Measurements from ENCODE around the gene TBCD. TPM values are rescaled to one million over a fixed set of nuclear protein-coding genes. Genes with fewer than 3 reads are reported as not detected.

Gene TBCD
- total RNA-seq, 1 donor from 2014 or later, result 31.8 TPM

DNA sequence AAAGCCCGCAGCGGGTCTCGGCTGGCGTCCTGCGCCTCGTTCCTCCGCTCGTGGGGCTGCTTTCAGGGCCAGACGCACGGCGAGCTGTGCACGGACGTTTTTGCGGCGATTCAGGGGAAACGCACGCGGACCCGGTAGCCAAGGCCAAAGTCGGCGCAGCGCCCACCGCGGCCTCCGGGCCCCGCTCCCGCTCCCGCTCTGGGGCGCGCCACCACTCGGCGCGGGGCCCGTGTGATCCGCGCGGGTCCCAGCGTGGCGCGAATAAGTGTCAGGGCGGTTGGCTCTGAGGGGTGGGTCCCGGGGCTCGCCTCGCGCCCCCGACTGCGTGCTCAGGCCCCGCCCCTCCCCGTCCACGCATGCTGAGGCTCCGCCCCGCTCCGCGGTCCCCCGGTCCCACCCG, 694 bp upstream of the TBCD start:
- no peak overlapping the region for H3K4me3 Mint-ChIP-seq (ENCODE audit: unreplicated experiment)
- peak; percentile 6 for DNase-seq (ENCODE audit: low read depth)
- H3K27me3 Mint-ChIP-seq (ENCODE audit: low read depth, unreplicated experiment), result no peaks in the 10 kb centered on the region
- no peaks in the 10 kb centered on the region for H3K36me3 Mint-ChIP-seq (ENCODE audit: low read depth, unreplicated experiment)
- Histone ChIP-seq H3K4me1 (ENCODE audit: insufficient read depth, low read length) (peaks cover 6% of the 10 kb centered on the region), H3K36me3 (ENCODE audit: insufficient read depth, low read length) (no peaks in the 10 kb centered on the region), H2AFZ (ENCODE audit: low read depth, low read length) (peak overlapping the region; percentile 94), H3K27me3 (ENCODE audit: insufficient read depth, low read length) (no peaks in the 10 kb centered on the region), H3K79me2 (ENCODE audit: insufficient read depth, low read length) (peaks cover 34% of the 10 kb centered on the region), H3K4me2 (ENCODE audit: low read length) (peak overlapping the region; percentile 85), H3K9me3 (ENCODE audit: insufficient read depth, low read depth, low read length) (no peaks in the 10 kb centered on the region), H4K20me1 (ENCODE audit: insufficient read depth, low read length) (peaks cover 29% of the 10 kb centered on the region), H3K9ac (ENCODE audit: low read length) (peak overlapping the region; percentile 66), H3K4me3 (ENCODE audit: insufficient read depth, low read depth, low read length) (peak overlapping the region; percentile 54), H3K27ac (ENCODE audit: low read depth, low read length) (no peak overlapping the region)
- TF ChIP-seq EZH2 (IDR thresholded peaks at IDR 0.05; ENCODE audit: insufficient read depth, low read length), result no peak
- TF ChIP-seq, protein P1, sequence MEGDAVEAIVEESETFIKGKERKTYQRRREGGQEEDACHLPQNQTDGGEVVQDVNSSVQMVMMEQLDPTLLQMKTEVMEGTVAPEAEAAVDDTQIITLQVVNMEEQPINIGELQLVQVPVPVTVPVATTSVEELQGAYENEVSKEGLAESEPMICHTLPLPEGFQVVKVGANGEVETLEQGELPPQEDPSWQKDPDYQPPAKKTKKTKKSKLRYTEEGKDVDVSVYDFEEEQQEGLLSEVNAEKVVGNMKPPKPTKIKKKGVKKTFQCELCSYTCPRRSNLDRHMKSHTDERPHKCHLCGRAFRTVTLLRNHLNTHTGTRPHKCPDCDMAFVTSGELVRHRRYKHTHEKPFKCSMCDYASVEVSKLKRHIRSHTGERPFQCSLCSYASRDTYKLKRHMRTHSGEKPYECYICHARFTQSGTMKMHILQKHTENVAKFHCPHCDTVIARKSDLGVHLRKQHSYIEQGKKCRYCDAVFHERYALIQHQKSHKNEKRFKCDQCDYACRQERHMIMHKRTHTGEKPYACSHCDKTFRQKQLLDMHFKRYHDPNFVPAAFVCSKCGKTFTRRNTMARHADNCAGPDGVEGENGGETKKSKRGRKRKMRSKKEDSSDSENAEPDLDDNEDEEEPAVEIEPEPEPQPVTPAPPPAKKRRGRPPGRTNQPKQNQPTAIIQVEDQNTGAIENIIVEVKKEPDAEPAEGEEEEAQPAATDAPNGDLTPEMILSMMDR (IDR thresholded peaks at IDR 0.05; ENCODE audit: insufficient read depth, low read depth, low read length), result no peak
- no peak overlapping the region for H3K27ac Mint-ChIP-seq (ENCODE audit: unreplicated experiment)
- FAIRE-seq, result no peak
- H3K9me3 Mint-ChIP-seq (ENCODE audit: unreplicated experiment), result no peaks in the 10 kb centered on the region
- no peaks in the 10 kb centered on the region for H3K4me1 Mint-ChIP-seq (ENCODE audit: low read depth, unreplicated experiment)

DNA sequence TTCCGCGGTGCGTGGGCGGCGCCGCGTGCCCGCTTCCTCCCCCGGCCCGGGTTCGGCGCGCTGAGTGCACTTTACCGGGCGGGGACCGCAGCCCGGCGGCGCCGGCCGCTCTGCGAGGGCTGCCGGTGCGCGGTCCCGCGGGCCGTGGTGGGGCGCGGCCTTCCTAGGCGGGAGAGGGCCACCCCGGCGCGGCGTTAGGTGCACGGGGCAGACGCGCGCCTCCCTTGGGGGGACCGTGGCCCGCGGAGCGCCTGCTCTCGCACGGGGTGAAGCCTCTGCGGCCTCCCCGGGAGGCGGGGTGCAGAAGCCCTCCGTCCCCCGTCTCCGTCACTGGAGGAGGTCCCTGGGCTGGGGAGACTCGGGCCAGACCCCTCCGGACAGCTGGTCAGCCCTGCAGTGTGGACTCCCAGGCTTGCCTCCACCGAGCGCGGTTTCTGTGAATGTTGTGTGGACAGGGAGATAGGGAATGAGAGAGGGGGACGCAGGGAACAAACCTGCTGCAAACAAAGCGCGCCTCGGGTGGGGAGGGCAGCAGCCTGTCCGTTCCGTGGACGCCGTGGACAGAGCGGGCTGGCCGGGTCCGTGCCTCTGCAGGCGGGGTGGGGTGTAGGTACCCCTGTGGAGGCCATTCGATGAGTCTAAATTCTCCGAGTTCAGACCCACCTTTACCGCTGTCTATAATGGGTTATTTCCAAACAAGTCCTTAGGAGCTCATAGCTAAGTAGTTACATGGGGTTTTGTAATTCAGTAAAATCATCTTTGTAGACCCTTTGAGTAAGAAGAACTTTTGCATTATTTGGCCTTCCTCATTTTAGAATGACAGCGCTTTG, 721 bp downstream of the TBCD start:
- Histone ChIP-seq H3K4me1 (ENCODE audit: insufficient read depth, low read length) (peaks cover 6% of the 10 kb centered on the region), H3K27me3 (ENCODE audit: insufficient read depth, low read length) (no peaks in the 10 kb centered on the region), H3K4me2 (ENCODE audit: low read length) (peak overlapping the region; percentile 99), H3K9ac (ENCODE audit: low read length) (peak overlapping the region; percentile 80), H3K79me2 (ENCODE audit: insufficient read depth, low read length) (peaks cover 41% of the 10 kb centered on the region), H3K4me3 (ENCODE audit: insufficient read depth, low read depth, low read length) (peak overlapping the region; percentile 80), H3K36me3 (ENCODE audit: insufficient read depth, low read length) (peaks cover 2% of the 10 kb centered on the region), H3K27ac (ENCODE audit: low read depth, low read length) (peak overlapping the region; percentile 58), H3K9me3 (ENCODE audit: insufficient read depth, low read depth, low read length) (no peaks in the 10 kb centered on the region), H2AFZ (ENCODE audit: low read depth, low read length) (peak overlapping the region; percentile 92), H4K20me1 (ENCODE audit: insufficient read depth, low read length) (peaks cover 29% of the 10 kb centered on the region)
- peak overlapping the region; percentile 88 for H3K4me3 Mint-ChIP-seq (ENCODE audit: unreplicated experiment)
- FAIRE-seq (no peak), DNase-seq (ENCODE audit: low read depth) (peak; percentile 2)
- H3K9me3 Mint-ChIP-seq (ENCODE audit: unreplicated experiment), result no peaks in the 10 kb centered on the region
- peak overlapping the region; percentile 12 for H3K27ac Mint-ChIP-seq (ENCODE audit: unreplicated experiment)
- H3K4me1 Mint-ChIP-seq (ENCODE audit: low read depth, unreplicated experiment), result no peaks in the 10 kb centered on the region
- H3K36me3 Mint-ChIP-seq (ENCODE audit: low read depth, unreplicated experiment), result no peaks in the 10 kb centered on the region
- no peaks in the 10 kb centered on the region for H3K27me3 Mint-ChIP-seq (ENCODE audit: low read depth, unreplicated experiment)
- no peak for TF ChIP-seq EZH2 (IDR thresholded peaks at IDR 0.05; ENCODE audit: insufficient read depth, low read length)
- TF ChIP-seq, protein P1 (IDR thresholded peaks at IDR 0.05; ENCODE audit: insufficient read depth, low read depth, low read length), result no peak

DNA sequence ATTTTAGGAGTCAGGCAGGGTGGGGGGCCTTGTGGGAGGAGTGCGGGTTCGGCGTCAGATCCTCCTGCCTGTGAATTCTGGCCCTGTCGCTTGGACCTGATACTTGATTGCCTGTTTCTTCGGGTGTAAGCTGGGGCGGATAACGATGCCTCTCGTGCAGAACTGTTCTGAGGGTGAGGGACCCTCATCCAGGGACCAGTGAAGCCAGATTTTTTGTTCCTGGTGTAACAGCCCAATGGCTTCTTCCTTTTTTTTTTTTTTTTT, 1.3 kb downstream of the TBCD start:
- Histone ChIP-seq H3K36me3 (ENCODE audit: insufficient read depth, low read length) (peaks cover 2% of the 10 kb centered on the region), H3K4me1 (ENCODE audit: insufficient read depth, low read length) (peaks cover 6% of the 10 kb centered on the region), H3K9me3 (ENCODE audit: insufficient read depth, low read depth, low read length) (no peaks in the 10 kb centered on the region), H2AFZ (ENCODE audit: low read depth, low read length) (no peak overlapping the region), H3K79me2 (ENCODE audit: insufficient read depth, low read length) (peaks cover 43% of the 10 kb centered on the region), H3K4me3 (ENCODE audit: insufficient read depth, low read depth, low read length) (peak overlapping the region; percentile 80), H3K27ac (ENCODE audit: low read depth, low read length) (no peak overlapping the region), H4K20me1 (ENCODE audit: insufficient read depth, low read length) (peaks cover 31% of the 10 kb centered on the region), H3K9ac (ENCODE audit: low read length) (peak overlapping the region; percentile 80), H3K4me2 (ENCODE audit: low read length) (peak overlapping the region; percentile 99), H3K27me3 (ENCODE audit: insufficient read depth, low read length) (no peaks in the 10 kb centered on the region)
- H3K27ac Mint-ChIP-seq (ENCODE audit: unreplicated experiment), result peak overlapping the region; percentile 12
- no peak for DNase-seq (ENCODE audit: low read depth)
- no peaks in the 10 kb centered on the region for H3K9me3 Mint-ChIP-seq (ENCODE audit: unreplicated experiment)
- H3K4me1 Mint-ChIP-seq (ENCODE audit: low read depth, unreplicated experiment), result no peaks in the 10 kb centered on the region
- H3K36me3 Mint-ChIP-seq (ENCODE audit: low read depth, unreplicated experiment), result no peaks in the 10 kb centered on the region
- TF ChIP-seq, protein P1 (IDR thresholded peaks at IDR 0.05; ENCODE audit: insufficient read depth, low read depth, low read length), result no peak
- no peak for TF ChIP-seq EZH2 (IDR thresholded peaks at IDR 0.05; ENCODE audit: insufficient read depth, low read length)
- peak overlapping the region; percentile 88 for H3K4me3 Mint-ChIP-seq (ENCODE audit: unreplicated experiment)
- H3K27me3 Mint-ChIP-seq (ENCODE audit: low read depth, unreplicated experiment), result no peaks in the 10 kb centered on the region
- FAIRE-seq, result no peak
